Activated naive CD8-positive, alpha-beta T cell treated with anti-CD3 and anti-CD28 coated beads for 36 hours (primary cell): ENCODE measurements around the gene SRPK3. TPM values are rescaled to one million over a fixed set of nuclear protein-coding genes. Genes with fewer than 3 reads are reported as not detected.

Source experiments
- DNase-seq: peaks from one replicate; pipeline ENCODE4 v3.0.0; 2021
- H3K27ac Mint-ChIP-seq: one replicate; pipeline ENCODE4 v1.8.0; 2022; ENCODE audit warnings: mild to moderate bottlenecking, moderate library complexity, mixed read lengths
- H3K27me3 Mint-ChIP-seq: one replicate; pipeline ENCODE4 v1.8.0; 2022; ENCODE audit warnings: mild to moderate bottlenecking, mixed read lengths
- H3K36me3 Mint-ChIP-seq: one replicate; pipeline ENCODE4 v1.8.0; 2021; ENCODE audit warnings: mild to moderate bottlenecking, mixed read lengths
- H3K4me1 Mint-ChIP-seq: one replicate; pipeline ENCODE4 v1.8.0; 2021; ENCODE audit warnings: mixed read lengths
- H3K4me3 Mint-ChIP-seq: one replicate; pipeline ENCODE4 v1.8.0; 2022; ENCODE audit warnings: mild to moderate bottlenecking, moderate library complexity, mixed read lengths
- H3K9me3 Mint-ChIP-seq: one replicate; pipeline ENCODE4 v1.8.0; 2022; ENCODE audit warnings: mixed read lengths
- total RNA-seq, 2 experiments: library from RNA; stranded (reverse); gene quantifications; one replicate each; pipeline ENCODE4 v1.2.3, GENCODE V29; 2021

Gene SRPK3
- total RNA-seq, 2 experiments from 2014 or later, result not detected

DNA sequence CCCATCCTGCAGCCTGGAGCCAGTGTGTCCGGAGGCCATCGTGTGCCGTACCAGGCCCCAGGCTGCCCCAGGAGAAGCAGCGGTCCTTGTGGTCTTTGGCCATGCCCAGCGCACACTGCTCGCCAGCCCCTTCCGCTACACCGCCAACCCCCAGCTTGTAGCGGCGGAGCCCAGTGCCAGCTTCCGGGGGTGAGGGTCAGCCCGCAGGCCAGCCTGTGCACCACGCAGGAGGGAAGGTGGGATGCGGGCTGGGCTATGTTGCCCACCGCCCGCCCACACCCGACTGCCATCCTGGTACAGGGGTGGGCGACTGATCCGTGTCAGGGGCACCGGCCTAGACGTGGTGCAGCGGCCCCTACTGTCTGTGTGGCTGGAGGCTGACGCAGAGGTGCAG, 7.6 kb upstream of the SRPK3 start:
- Mint-ChIP-seq H3K27ac (no peak overlapping the region), H3K4me1 (no peaks in the 10 kb centered on the region), H3K36me3 (no peaks in the 10 kb centered on the region), H3K9me3 (no peaks in the 10 kb centered on the region), H3K27me3 (no peaks in the 10 kb centered on the region), H3K4me3 (no peak overlapping the region)
- no peak for DNase-seq

DNA sequence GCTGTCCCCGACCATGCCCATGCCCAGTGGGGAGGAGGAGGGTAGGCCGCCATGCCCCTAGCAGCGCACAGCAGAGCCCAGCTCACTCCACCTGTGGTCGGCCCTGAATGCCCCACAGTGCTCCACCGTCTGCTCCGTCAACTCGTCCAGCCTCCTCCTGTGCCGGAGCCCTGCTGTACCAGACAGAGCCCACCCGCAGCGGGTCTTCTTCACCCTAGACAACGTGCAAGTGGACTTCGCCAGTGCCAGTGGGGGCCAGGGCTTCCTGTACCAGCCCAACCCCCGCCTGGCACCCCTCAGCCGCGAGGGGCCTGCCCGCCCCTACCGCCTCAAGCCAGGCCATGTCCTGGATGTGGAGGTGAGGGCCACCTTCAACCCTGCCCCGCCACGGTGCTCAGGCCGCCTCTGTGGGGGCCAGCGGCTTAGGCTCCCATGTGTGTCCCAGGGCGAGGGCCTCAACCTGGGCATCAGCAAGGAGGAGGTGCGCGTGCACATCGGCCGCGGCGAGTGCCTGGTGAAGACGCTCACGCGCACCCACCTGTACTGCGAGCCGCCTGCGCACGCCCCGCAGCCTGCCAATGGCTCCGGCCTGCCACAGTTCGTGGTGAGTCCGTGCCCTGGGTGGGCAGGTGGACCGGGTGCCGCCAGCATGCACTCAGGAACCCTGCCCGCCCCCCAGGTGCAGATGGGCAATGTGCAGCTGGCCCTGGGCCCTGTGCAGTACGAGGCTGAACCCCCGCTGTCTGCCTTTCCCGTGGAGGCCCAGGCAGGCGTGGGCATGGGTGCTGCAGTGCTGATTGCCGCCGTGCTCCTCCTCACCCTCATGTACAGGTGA, 6.9 kb upstream of the SRPK3 start:
- Mint-ChIP-seq H3K4me3 (no peak overlapping the region), H3K9me3 (no peaks in the 10 kb centered on the region), H3K27ac (no peak overlapping the region), H3K36me3 (no peaks in the 10 kb centered on the region), H3K27me3 (no peaks in the 10 kb centered on the region), H3K4me1 (no peaks in the 10 kb centered on the region)
- no peak for DNase-seq

DNA sequence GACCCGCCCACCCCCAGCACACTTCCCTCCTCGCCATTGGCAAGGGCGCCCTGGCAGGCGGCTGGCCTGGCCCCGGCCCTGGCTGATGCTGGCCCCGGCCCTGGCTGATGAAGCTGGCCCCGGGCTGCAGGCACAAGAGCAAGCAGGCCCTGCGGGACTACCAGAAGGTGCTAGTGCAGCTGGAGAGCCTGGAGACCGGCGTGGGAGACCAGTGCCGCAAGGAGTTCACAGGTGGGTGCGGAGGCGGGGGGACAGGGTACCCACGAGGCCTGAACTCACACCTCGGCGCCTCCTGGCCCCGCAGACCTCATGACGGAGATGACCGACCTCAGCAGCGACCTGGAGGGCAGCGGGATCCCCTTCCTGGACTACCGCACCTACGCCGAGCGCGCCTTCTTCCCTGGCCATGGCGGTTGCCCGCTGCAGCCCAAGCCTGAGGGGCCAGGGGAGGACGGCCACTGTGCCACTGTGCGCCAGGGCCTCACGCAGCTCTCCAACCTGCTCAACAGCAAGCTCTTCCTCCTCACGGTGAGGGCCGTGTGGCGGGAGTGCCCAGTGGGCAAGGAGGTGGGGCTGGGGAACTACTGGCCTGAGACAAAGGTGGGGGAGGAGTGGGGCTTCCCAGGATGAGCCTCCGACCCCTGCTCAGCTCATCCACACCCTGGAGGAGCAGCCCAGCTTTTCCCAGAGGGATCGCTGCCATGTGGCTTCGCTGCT, 6.1 kb upstream of the SRPK3 start:
- Mint-ChIP-seq H3K36me3 (no peaks in the 10 kb centered on the region), H3K4me3 (no peak overlapping the region), H3K27ac (no peak overlapping the region), H3K4me1 (no peaks in the 10 kb centered on the region), H3K27me3 (no peaks in the 10 kb centered on the region), H3K9me3 (no peaks in the 10 kb centered on the region)
- DNase-seq, result no peak

DNA sequence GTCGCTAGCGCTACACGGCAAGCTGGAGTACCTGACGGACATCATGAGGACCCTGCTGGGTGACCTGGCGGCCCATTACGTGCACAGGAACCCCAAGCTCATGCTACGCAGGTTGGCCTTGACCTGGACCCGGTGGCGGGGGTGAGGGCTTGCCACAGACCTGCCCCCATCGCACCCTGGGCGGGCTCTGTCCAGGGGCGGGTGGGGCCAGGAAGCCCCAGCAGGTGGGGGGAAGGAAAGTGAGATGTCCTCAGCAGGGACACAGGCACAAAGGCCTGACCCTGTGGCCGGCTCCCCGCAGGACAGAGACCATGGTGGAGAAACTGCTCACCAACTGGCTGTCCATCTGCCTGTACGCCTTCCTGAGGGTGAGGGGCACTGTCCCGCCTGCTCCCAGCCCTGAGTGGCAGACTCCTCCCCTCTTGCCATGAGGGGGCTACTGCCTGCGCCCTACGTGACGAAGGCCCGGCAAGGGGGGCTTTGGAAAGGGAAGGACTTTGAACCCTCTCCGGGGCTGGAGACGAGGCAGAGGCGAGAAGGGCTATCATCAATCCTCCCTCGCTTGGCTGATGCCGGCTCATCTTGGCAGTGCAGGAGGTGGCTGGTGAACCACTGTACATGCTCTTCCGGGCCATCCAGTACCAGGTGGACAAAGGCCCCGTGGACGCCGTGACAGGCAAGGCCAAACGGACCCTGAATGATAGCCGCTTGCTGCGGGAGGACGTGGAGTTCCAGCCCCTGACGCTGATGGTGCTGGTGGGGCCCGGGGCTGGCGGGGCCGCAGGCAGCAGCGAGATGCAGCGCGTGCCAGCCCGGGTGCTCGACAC, 5.3 kb upstream of the SRPK3 start:
- Mint-ChIP-seq H3K4me1 (no peaks in the 10 kb centered on the region), H3K27ac (no peak overlapping the region), H3K4me3 (no peak overlapping the region), H3K36me3 (no peaks in the 10 kb centered on the region), H3K9me3 (no peaks in the 10 kb centered on the region), H3K27me3 (no peaks in the 10 kb centered on the region)
- no peak for DNase-seq

DNA sequence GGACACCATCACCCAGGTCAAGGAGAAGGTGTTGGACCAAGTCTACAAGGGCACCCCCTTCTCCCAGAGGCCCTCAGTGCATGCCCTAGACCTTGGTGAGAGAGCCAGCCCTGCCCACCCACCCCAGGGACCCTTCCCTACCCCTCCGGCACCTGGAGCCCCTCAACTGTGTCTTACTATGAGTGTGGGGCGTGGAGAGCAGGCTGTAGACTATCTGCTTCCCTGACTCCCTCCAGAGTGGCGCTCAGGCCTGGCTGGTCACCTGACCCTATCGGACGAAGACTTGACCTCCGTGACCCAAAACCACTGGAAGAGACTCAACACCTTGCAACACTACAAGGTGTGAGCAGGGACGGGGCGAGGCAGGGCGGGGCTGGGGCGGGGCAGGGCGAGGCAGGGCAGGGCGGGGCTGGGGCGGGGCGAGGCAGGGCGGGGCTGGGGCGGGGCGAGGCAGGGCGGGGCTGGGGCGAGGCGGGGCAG, 4.7 kb upstream of the SRPK3 start:
- no peak overlapping the region for H3K4me3 Mint-ChIP-seq
- H3K4me1 Mint-ChIP-seq, result no peaks in the 10 kb centered on the region
- no peak overlapping the region for H3K27ac Mint-ChIP-seq
- H3K27me3 Mint-ChIP-seq, result no peaks in the 10 kb centered on the region
- no peaks in the 10 kb centered on the region for H3K9me3 Mint-ChIP-seq
- DNase-seq, result no peak
- H3K36me3 Mint-ChIP-seq, result no peaks in the 10 kb centered on the region

DNA sequence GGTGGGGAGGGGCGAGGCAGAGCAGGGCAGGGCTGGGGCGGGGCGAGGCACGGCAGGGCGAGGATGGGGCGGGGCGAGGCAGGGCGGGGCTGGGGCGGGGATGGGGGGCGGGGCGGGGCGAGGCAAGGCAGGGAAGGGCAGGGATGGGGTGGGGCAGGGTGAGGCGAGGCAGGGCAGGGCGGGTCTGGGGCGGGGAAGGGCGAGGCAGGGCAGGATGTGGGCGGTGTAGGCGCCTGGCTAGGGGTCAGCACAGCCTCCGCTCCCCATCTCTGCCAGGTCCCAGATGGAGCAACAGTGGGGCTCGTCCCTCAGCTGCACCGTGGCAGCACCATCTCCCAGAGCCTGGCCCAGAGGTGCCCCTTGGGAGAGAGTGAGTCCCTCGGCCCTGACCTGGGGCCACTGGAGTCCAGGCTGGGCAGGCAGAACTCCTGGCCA, 4.2 kb upstream of the SRPK3 start:
- H3K9me3 Mint-ChIP-seq, result no peaks in the 10 kb centered on the region

DNA sequence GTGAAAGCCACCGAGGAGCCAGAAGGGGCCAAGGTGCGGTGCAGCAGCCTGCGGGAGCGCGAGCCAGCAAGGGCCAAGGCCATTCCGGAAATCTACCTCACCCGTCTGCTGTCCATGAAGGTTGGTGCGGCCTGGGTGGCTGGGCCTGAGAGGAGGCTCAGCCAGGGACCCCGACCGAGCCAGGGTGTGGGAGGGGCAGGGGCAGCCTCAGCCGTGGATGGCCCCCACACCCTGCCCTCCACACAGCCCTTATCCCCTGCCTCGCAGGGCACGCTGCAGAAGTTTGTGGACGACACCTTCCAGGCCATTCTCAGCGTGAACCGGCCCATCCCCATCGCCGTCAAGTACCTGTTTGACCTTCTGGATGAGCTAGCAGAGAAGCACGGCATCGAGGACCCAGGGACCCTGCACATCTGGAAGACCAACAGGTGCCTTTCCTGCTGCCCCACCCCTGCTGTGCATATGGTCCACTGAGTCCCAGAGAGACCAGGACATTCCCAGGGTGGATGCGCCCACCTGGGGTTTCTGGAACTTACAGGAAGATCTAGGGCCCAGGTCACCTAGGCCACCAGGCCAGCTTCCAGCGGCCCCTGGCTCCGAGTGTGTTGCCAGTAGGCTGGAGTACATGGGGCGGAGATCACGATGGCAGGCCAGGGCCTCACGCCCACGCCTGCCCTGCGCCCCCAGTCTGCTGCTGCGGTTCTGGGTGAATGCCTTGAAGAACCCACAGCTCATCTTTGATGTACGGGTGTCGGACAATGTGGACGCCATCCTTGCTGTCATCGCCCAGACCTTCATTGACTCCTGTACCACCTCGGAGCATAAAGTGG, 3.4 kb upstream of the SRPK3 start:
- H3K4me1 Mint-ChIP-seq, result no peaks in the 10 kb centered on the region

More for the DNA sequence above, 4.2 kb upstream of the SRPK3 start:
- H3K27ac Mint-ChIP-seq, result no peak overlapping the region
- no peaks in the 10 kb centered on the region for H3K36me3 Mint-ChIP-seq
- H3K4me3 Mint-ChIP-seq, result no peak overlapping the region
- H3K4me1 Mint-ChIP-seq, result no peaks in the 10 kb centered on the region
- H3K27me3 Mint-ChIP-seq, result no peaks in the 10 kb centered on the region
- no peak for DNase-seq

DNA sequence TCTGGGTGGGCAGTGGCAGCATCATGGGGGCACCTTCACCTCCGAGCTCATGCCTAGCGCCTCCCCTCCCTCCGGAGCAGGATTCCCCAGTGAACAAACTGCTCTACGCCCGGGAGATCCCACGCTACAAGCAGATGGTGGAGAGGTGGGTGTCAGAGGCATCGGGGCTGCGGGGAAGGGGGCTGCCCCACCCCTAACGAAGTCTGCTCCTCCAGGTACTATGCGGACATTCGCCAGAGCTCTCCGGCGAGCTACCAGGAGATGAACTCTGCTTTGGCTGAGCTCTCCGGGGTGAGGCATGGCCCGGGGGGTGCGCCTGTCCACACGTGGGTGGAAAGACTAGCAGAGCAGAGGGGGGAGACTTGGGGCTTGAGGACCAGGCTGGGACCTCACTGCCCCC, 2.7 kb upstream of the SRPK3 start:
- Mint-ChIP-seq H3K36me3 (no peaks in the 10 kb centered on the region), H3K27ac (no peak overlapping the region), H3K4me3 (no peak overlapping the region), H3K27me3 (no peaks in the 10 kb centered on the region), H3K9me3 (no peaks in the 10 kb centered on the region), H3K4me1 (no peaks in the 10 kb centered on the region)
- DNase-seq, result no peak

More for the DNA sequence above, 3.4 kb upstream of the SRPK3 start:
- no peak for DNase-seq
- no peak overlapping the region for H3K4me3 Mint-ChIP-seq
- H3K36me3 Mint-ChIP-seq, result no peaks in the 10 kb centered on the region
- H3K27ac Mint-ChIP-seq, result no peak overlapping the region
- H3K27me3 Mint-ChIP-seq, result no peaks in the 10 kb centered on the region
- no peaks in the 10 kb centered on the region for H3K9me3 Mint-ChIP-seq

DNA sequence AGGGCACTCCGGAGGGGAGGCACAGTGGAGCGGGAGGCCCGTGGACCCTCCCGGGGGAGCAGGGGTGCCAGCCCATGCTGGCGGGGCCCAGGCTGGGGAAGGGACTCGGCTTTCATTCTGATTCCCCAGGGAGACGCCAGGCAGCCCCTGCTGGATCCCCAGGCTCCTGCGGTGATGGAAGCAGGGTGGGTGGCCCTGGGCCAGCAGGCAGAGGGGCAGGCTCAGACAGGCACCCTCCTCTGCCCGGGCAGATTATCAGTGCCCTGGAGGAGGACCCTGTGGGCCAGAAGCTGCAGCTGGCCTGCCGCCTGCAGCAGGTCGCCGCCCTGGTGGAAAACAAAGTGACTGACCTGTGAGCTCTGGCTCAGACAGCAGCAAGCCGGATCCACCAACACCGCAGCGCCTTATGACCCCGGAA, 2.1 kb upstream of the SRPK3 start:
- H3K4me3 Mint-ChIP-seq, result no peak overlapping the region
- H3K36me3 Mint-ChIP-seq, result no peaks in the 10 kb centered on the region
- no peak for DNase-seq
- H3K27ac Mint-ChIP-seq, result no peak overlapping the region
- H3K4me1 Mint-ChIP-seq, result no peaks in the 10 kb centered on the region
- H3K9me3 Mint-ChIP-seq, result no peaks in the 10 kb centered on the region
- H3K27me3 Mint-ChIP-seq, result no peaks in the 10 kb centered on the region

DNA sequence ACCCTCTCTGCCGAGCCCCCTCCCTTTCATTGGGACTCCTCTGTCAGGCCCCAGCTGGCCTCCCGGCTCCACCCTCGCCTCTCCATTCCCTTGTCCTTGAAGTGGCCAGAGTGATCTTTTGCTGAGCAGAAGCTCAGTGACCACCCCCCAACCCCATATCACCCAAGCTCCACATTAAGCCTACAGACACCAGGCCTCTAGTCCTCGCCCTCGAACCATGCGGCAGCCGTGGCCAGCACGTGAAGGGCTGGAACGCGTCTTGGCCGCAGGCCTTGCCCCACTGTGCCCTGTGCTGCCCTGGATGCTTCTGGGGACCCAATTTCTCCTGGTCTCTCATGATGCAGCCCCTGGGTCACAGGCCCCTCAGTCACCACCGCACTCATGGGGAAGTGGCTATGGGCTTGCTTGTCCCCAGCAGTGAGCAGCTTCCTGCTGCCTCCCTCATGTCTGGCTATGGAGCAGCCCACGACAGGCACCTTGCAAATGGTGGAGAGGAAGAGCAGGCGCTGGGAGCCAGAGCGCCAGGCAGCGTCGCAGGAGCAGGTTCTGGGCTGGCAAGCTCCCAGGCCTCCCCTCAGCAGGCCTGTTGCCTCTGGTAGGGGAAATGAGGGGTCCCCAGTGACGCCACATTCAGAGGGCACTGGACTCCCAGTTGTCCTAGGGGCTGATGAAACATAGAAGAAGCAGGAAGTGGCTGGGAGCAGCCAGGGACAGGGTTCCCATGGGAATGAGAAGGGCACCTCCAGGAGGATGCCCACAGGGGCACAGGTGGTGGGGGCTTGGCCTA, 757 bp upstream of the SRPK3 start:
- no peaks in the 10 kb centered on the region for H3K9me3 Mint-ChIP-seq
- no peaks in the 10 kb centered on the region for H3K4me1 Mint-ChIP-seq
- no peaks in the 10 kb centered on the region for H3K36me3 Mint-ChIP-seq
- no peak overlapping the region for H3K4me3 Mint-ChIP-seq
- H3K27ac Mint-ChIP-seq, result no peak overlapping the region
- no peaks in the 10 kb centered on the region for H3K27me3 Mint-ChIP-seq
- DNase-seq, result no peak

DNA sequence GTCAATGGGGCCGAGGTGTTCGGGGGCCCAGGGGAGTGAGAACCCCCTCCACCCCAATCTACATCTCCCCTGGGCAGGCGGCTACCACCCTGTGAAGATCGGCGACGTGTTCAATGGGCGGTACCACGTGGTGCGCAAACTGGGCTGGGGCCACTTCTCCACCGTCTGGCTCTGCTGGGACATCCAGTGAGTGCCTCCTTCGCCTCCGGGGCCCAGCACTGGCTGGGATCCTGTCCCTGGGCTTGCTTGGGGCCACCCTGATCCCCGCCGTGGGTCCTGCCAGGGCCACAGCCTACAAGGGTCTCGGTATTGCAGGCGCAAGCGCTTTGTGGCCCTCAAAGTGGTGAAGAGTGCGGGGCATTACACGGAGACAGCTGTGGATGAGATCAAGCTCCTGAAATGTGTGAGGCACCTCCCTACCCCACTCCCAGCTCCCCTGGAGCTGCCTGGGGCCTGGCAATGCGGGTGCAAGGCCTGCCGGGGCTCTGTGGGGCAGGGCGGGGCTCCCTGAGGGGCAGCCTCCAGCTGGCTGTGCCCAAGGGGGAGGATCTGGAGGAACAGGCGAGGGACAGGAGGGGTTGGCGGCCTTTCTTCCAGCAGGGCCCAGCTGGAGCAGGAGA, 697 bp downstream of the SRPK3 start:
- Mint-ChIP-seq H3K27me3 (no peaks in the 10 kb centered on the region), H3K4me1 (no peaks in the 10 kb centered on the region)

DNA sequence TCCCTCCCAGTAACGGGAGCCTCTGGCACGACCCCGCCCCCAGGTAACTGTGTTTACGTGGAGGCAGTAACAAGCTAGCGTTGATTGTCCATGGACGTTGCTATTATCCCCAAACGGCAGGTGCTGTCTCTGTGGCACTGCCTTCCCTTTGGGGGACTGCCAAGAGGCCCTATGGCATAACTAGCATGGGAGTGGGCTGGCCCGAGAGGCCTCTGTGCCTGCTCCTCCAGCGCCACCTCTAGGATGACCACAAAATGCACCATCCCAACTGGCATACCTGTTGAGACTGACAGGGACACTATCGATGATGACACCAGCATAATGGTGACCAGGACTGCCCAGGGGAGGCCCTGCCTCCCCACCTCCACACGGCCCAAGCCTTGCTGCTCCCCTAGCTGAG, 1.5 kb downstream of the SRPK3 start:
- Mint-ChIP-seq H3K9me3 (no peaks in the 10 kb centered on the region), H3K27ac (no peak overlapping the region), H3K27me3 (no peaks in the 10 kb centered on the region), H3K4me3 (no peak overlapping the region), H3K4me1 (no peaks in the 10 kb centered on the region), H3K36me3 (no peaks in the 10 kb centered on the region)
- no peak for DNase-seq

More for the DNA sequence above, 697 bp downstream of the SRPK3 start:
- Mint-ChIP-seq H3K4me3 (no peak overlapping the region), H3K36me3 (no peaks in the 10 kb centered on the region), H3K27ac (no peak overlapping the region), H3K9me3 (no peaks in the 10 kb centered on the region)
- no peak for DNase-seq

DNA sequence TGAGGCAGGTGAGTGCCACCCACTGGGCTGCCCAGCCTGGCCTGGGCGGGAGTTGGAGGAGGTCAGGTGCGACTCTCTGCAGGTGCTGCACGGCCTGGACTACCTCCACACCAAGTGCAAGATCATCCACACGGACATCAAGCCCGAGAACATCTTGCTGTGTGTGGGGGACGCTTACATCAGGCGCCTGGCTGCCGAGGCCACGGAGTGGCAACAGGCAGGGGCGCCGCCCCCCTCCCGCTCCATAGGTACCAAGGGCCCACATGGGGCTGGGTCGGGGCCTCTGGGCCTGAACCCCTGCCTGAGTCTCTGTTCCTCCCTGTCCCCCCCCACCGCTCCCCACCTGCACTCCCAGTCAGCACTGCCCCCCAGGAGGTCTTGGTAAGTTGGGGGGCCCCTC, 2.0 kb downstream of the SRPK3 start:
- Mint-ChIP-seq H3K4me1 (no peaks in the 10 kb centered on the region), H3K9me3 (no peaks in the 10 kb centered on the region), H3K36me3 (no peaks in the 10 kb centered on the region), H3K27ac (no peak overlapping the region), H3K27me3 (no peaks in the 10 kb centered on the region), H3K4me3 (no peak overlapping the region)
- DNase-seq, result no peak
